SK-N-SH (cell line): Measurements from ENCODE around the gene GLTP. TPM values are rescaled to one million over a fixed set of nuclear protein-coding genes. Genes with fewer than 3 reads are reported as not detected.

ENCODE experiments used
- CTCF ChIA-PET: fragments of 300-600, 350-600 bp; formaldehyde crosslinking; extraction: SDS; loops from one replicate; lab custom pipeline; 2021; lab: Yijun Ruan, JAX
- POLR2A ChIA-PET: fragments of 350-600 bp; sonication (Branson Sonifier 250); formaldehyde crosslinking; extraction: SDS; loops from one replicate; lab custom pipeline; 2020; ENCODE audit warnings: antibody characterized with exemption, inconsistent platforms; lab: Yijun Ruan, JAX
- DNase-seq: peaks from one replicate; pipeline ENCODE4 v3.0.0; 2012
- H2AFZ ChIP-seq: fragments of 200-600 bp; sonication (generic); 2 replicates; pipeline ENCODE4 v1.8.1; 2016; ENCODE audit warnings: antibody characterized with exemption, mild to moderate bottlenecking, low read depth
- H3F3A ChIP-seq: fragments of 200-600 bp; sonication (generic); replicated peaks from 2 replicates; pipeline ENCODE3; 2016; ENCODE audit warnings: antibody characterized with exemption, mild to moderate bottlenecking; ENCODE audit not compliant: insufficient read depth
- H3K27ac ChIP-seq, 2 experiments: fragments of 200-500 bp in 1 of 2; fragments of 200-600 bp in 1 of 2; sonication (Bioruptor generic) in 1 of 2; sonication (generic), shearing (Covaris generic) in 1 of 2; 2 replicates each; pipeline versions ENCODE4 v1.5.1 to v1.6.1; 2014 to 2016; ENCODE audit warnings: low read depth in 2 of 2, inconsistent platforms in 1 of 2, low read length in 1 of 2, mild to moderate bottlenecking in 1 of 2, mixed read lengths in 1 of 2
- H3K27me3 ChIP-seq: fragments of 200-600 bp; sonication (generic), shearing (Covaris generic); 2 replicates; pipeline ENCODE4 v1.6.1; 2016; ENCODE audit warnings: mixed run types; ENCODE audit not compliant: insufficient read depth
- H3K36me3 ChIP-seq, 2 experiments: fragments of 200-500 bp in 1 of 2; fragments of 200-600 bp in 1 of 2; sonication (Bioruptor generic) in 1 of 2; sonication (generic) in 1 of 2; replicated peaks in 1 of 2; 2 replicates each; pipeline versions ENCODE3 to v1.5.1; 2014 to 2016; ENCODE audit warnings: low read length in 1 of 2, mild to moderate bottlenecking in 1 of 2; ENCODE audit not compliant: insufficient read depth in 2 of 2, control insufficient read depth in 1 of 2
- H3K4me1 ChIP-seq, 2 experiments: fragments of 200-500 bp in 1 of 2; fragments of 200-600 bp in 1 of 2; sonication (Bioruptor generic) in 1 of 2; sonication (generic), shearing (Covaris generic) in 1 of 2; 2 replicates each; pipeline versions ENCODE4 v1.5.1 to v1.6.1; 2014 to 2016; ENCODE audit warnings: low read depth in 1 of 2, low read length in 1 of 2, mixed run types in 1 of 2; ENCODE audit not compliant: insufficient read depth in 2 of 2, control insufficient read depth in 1 of 2
- H3K4me2 ChIP-seq: fragments of 200-600 bp; sonication (generic), shearing (Covaris generic); 2 replicates; pipeline ENCODE4 v1.6.1; 2017; ENCODE audit warnings: mixed run types
- H3K4me3 ChIP-seq, 2 experiments: fragments of 200-500 bp in 1 of 2; fragments of 200-600 bp in 1 of 2; sonication (Bioruptor generic) in 1 of 2; sonication (generic), shearing (Covaris generic) in 1 of 2; 2 replicates each; pipeline versions ENCODE4 v1.5.1 to v1.8.1; 2014 to 2016; ENCODE audit warnings: low read depth in 2 of 2, inconsistent platforms in 1 of 2, low read length in 1 of 2, mild to moderate bottlenecking in 1 of 2, mixed read lengths in 1 of 2, moderate library complexity in 1 of 2
- H3K79me2 ChIP-seq: fragments of 200-600 bp; sonication (generic); 2 replicates; pipeline ENCODE4 v1.8.1; 2017; ENCODE audit warnings: mild to moderate bottlenecking; ENCODE audit not compliant: insufficient read depth
- H3K9ac ChIP-seq: fragments of 200-600 bp; sonication (generic); 2 replicates; pipeline ENCODE4 v1.6.1; 2017; ENCODE audit warnings: mixed run types
- H3K9me2 ChIP-seq: fragments of 200-600 bp; sonication (generic); 2 replicates; pipeline ENCODE4 v1.6.1; 2017; ENCODE audit warnings: mixed run types
- H3K9me3 ChIP-seq: fragments of 200-600 bp; sonication (generic); 2 replicates; pipeline ENCODE4 v1.6.1; 2017; ENCODE audit warnings: mixed run types, mild to moderate bottlenecking, moderate library complexity
- H4K20me1 ChIP-seq: fragments of 200-600 bp; sonication (generic); 2 replicates; pipeline ENCODE4 v1.6.1; 2017; ENCODE audit warnings: mild to moderate bottlenecking, mixed run types; ENCODE audit not compliant: insufficient read depth
- EZH2phosphoT487 ChIP-seq: fragments of 200-600 bp; sonication (generic); IDR thresholded peaks from 2 replicates; pipeline ENCODE4 v1.6.1; 2017; ENCODE audit warnings: low read depth, mixed run types, mild to moderate bottlenecking, antibody characterized with exemption, moderate library complexity, borderline replicate concordance
- FOSL2 ChIP-seq: IDR thresholded peaks from 2 replicates; pipeline ENCODE4 v1.4.0; 2012; ENCODE audit warnings: low read depth, mild to moderate bottlenecking, moderate library complexity, borderline replicate concordance
- FOXJ3 ChIP-seq: sonication (generic); formaldehyde crosslinking; IDR thresholded peaks from 2 replicates; pipeline ENCODE4 v1.5.1; 2020; ENCODE audit warnings: mild to moderate bottlenecking, missing genetic modification reagents
- GABPA ChIP-seq: IDR thresholded peaks from 2 replicates; pipeline ENCODE4 v1.4.0; 2012; ENCODE audit warnings: low read depth, mild to moderate bottlenecking
- GATA2 ChIP-seq: sonication (generic); formaldehyde crosslinking; IDR thresholded peaks from 2 replicates; pipeline ENCODE4 v1.5.0; 2020; ENCODE audit warnings: mild to moderate bottlenecking, missing genetic modification reagents
- RCOR1 ChIP-seq: fragments of 150-350 bp; IDR thresholded peaks from 2 replicates; pipeline ENCODE4 v1.6.1; 2017; ENCODE audit warnings: antibody characterized with exemption, low read length
- SMC3 ChIP-seq: IDR thresholded peaks from 2 replicates; pipeline ENCODE4 v1.6.1; 2012; ENCODE audit warnings: low read depth, low read length, improper control_type of control experiment
- WGBS: methylation state at CpG from one replicate; pipeline ENCODE4 v1.1.6; 2017; ENCODE audit warnings: low lambda C conversion rate; 5-methylcytosine and 5-hydroxymethylcytosine counted together
- polyA plus RNA-seq, 3 experiments: library from polyadenylated mRNA; depleted of rRNA; stranded (reverse); fragments of >200 nt; gene quantifications; 2 replicates each; pipeline ENCODE4 v1.2.3, GENCODE V29; 2012
- TF ChIP-seq, protein P1 (sequence below): fragments of 200-600 bp; sonication (generic); IDR thresholded peaks from 2 replicates; pipeline ENCODE4 v1.6.1; 2017; ENCODE audit warnings: antibody characterized with exemption, mild to moderate bottlenecking, moderate library complexity
- TF ChIP-seq, protein P2 (sequence below): fragments of 150-350 bp; IDR thresholded peaks from 2 replicates; pipeline ENCODE4 v1.6.1; 2016; ENCODE audit warnings: mild to moderate bottlenecking, low read depth, low read length

The GLTP gene
- polyA plus RNA-seq, 1 of the 3 experiments (the other 2 are of a cell fraction), result 23.0 TPM

DNA sequence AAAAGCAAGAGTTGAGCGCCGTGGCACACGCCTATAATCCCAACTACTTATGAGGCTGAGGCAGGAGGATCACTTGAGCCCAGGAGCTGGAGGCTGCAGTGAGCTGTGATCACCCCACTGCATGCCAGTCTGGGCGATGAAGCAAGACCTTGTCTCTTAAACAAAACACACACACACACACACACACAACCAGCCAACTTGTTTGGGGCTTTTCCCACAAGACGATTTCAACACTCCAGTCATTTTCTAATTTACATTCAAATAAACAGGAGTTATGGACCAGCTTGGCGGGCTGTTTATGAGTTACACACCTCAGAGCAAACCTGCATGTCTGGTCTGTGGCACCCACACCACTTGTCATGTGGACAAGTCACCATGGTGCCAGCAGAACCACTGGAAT lies 6.7 kb downstream of the GLTP start:
- no peaks in the 10 kb centered on the region for H3K27me3 ChIP-seq
- H3K4me1 ChIP-seq, result peaks cover 15 to 17% of the 10 kb centered on the region in 2 experiments; a peak in 2 of 4 replicates

DNA sequence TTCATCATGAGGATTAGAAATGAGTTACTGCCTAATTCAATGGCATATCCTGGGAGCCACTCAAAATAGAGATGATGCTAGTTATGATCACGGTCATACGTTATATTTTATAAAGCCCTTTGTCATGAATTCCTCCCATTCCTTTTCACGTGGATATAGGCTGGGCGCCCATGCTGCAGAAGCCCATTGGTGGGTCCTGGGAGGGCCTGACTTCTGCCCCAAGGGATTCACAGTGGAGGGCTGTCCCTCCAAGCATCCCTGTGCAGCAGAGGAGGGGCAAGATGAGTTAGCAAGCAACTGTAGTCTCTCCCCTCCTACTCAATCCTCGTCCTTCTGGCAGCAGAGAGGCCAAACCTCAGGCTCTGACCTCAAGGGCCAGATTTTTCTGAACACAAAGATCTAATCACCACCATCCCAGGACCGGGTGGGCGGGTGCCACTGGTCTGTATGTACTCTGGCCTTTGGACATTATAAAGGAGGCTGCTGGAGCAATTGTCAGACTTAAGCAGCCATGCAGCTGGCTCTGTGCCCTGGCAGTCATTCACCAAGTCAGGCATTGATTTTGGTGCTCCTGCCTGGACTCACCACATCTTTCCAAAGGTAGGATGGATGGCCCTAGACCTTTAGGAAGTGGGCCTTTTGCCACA lies 8.6 kb downstream of the GLTP start:
- H3K27me3 ChIP-seq, result no peaks in the 10 kb centered on the region
- no peaks in the 10 kb centered on the region for H3K9me2 ChIP-seq
- H3K27ac ChIP-seq, result no peak overlapping the region
- H3K4me3 ChIP-seq, result no peak overlapping the region
- H3K79me2 ChIP-seq, result peaks cover 58% of the 10 kb centered on the region
- no peaks in the 10 kb centered on the region for H3K36me3 ChIP-seq
- POLR2A ChIA-PET, result no interaction called here
- H4K20me1 ChIP-seq, result no peaks in the 10 kb centered on the region; the same call in 1 of the 2 replicates
- no peak overlapping the region for H3K4me2 ChIP-seq
- CTCF ChIA-PET, result interaction anchor here (0.9 to 13.1 kb wide), 4 partner anchors 9 to 66 kb away, joined by 3 to 91 read pairs (median 6); no protein-coding TSS in a partner anchor
- H3F3A ChIP-seq, result peaks cover 12% of the 10 kb centered on the region
- H3K4me1 ChIP-seq, result peaks cover 11 to 17% of the 10 kb centered on the region in 2 experiments; a peak in 2 of 4 replicates
- H3K9me3 ChIP-seq, result no peaks in the 10 kb centered on the region
- no peak overlapping the region for H2AFZ ChIP-seq
- WGBS, result 86% methylated on average over 7 of the region's 7 CpGs
- no peak overlapping the region for H3K9ac ChIP-seq
- TF ChIP-seq GATA2 (CRISPR knock-in tag) (no peak), SMC3 (no peak), EZH2phosphoT487 (no peak)
- DNase-seq, result peak; percentile 27

More for the DNA sequence above, 6.7 kb downstream of the GLTP start:
- Histone ChIP-seq H3K4me2 (no peak overlapping the region), H3K36me3 (no peaks in the 10 kb centered on the region), H3F3A (peaks cover 12% of the 10 kb centered on the region), H3K9me3 (no peaks in the 10 kb centered on the region), H3K9me2 (no peaks in the 10 kb centered on the region), H3K79me2 (peaks cover 65% of the 10 kb centered on the region), H3K9ac (no peak overlapping the region), H2AFZ (no peak overlapping the region), H4K20me1 (no peaks in the 10 kb centered on the region; the same call in 1 of the 2 replicates), H3K27ac (no peak overlapping the region), H3K4me3 (no peak overlapping the region)
- POLR2A ChIA-PET, result no interaction called here
- no peak for DNase-seq
- 95% methylated on average over 6 of the region's 6 CpGs for WGBS
- TF ChIP-seq, protein P1, sequence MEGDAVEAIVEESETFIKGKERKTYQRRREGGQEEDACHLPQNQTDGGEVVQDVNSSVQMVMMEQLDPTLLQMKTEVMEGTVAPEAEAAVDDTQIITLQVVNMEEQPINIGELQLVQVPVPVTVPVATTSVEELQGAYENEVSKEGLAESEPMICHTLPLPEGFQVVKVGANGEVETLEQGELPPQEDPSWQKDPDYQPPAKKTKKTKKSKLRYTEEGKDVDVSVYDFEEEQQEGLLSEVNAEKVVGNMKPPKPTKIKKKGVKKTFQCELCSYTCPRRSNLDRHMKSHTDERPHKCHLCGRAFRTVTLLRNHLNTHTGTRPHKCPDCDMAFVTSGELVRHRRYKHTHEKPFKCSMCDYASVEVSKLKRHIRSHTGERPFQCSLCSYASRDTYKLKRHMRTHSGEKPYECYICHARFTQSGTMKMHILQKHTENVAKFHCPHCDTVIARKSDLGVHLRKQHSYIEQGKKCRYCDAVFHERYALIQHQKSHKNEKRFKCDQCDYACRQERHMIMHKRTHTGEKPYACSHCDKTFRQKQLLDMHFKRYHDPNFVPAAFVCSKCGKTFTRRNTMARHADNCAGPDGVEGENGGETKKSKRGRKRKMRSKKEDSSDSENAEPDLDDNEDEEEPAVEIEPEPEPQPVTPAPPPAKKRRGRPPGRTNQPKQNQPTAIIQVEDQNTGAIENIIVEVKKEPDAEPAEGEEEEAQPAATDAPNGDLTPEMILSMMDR, result no peak
- TF ChIP-seq GABPA, result no peak
- CTCF ChIA-PET, result interaction anchor here (2.2 to 13.1 kb wide), 2 partner anchors 19 to 68 kb away, joined by 9 to 91 read pairs; no protein-coding TSS in a partner anchor

- DNase-seq, result no peak
- POLR2A ChIA-PET, result interaction anchor here (0.6 kb wide), 1 partner anchor 52 kb away, joined by 3 read pairs; no protein-coding TSS in a partner anchor
- Histone ChIP-seq H3K9me3 (no peaks in the 10 kb centered on the region), H3K9me2 (no peaks in the 10 kb centered on the region), H3K4me1 (peaks cover 10 to 17% of the 10 kb centered on the region in 2 experiments; a peak in 2 of 4 replicates), H3K4me2 (no peak overlapping the region), H3K79me2 (peaks cover 58% of the 10 kb centered on the region), H3K9ac (no peak overlapping the region), H3F3A (peaks cover 12% of the 10 kb centered on the region), H3K36me3 (no peaks in the 10 kb centered on the region), H3K27ac (peak overlapping the region in 1 of 2 experiments; percentile 32; a peak in 2 of 4 replicates), H2AFZ (no peak overlapping the region), H3K4me3 (no peak overlapping the region), H4K20me1 (no peaks in the 10 kb centered on the region; the same call in 1 of the 2 replicates), H3K27me3 (no peaks in the 10 kb centered on the region)
- CTCF ChIA-PET, result interaction anchor here (1.0 to 13.1 kb wide), 2 partner anchors 16 to 25 kb away, joined by 3 to 91 read pairs; no protein-coding TSS in a partner anchor
- TF ChIP-seq FOSL2, result peak; percentile 22; the same call in 1 of the 2 replicates
- no peak for TF ChIP-seq RCOR1
- no peak for TF ChIP-seq FOXJ3 (CRISPR knock-in tag)
- TF ChIP-seq, protein P2, sequence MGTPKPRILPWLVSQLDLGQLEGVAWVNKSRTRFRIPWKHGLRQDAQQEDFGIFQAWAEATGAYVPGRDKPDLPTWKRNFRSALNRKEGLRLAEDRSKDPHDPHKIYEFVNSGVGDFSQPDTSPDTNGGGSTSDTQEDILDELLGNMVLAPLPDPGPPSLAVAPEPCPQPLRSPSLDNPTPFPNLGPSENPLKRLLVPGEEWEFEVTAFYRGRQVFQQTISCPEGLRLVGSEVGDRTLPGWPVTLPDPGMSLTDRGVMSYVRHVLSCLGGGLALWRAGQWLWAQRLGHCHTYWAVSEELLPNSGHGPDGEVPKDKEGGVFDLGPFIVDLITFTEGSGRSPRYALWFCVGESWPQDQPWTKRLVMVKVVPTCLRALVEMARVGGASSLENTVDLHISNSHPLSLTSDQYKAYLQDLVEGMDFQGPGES, result no peak
- 70% methylated on average over 2 of the region's 2 CpGs for WGBS
Measured at GRCh38 chr12:109870648-109871047, 9.7 kb downstream of the GLTP start.
